Lower leg skin (tissue), 4 donors: ENCODE results near the gene MEPCE. TPM values are rescaled to one million over a fixed set of nuclear protein-coding genes. Genes with fewer than 3 reads are reported as not detected.

Source experiments
- DNase-seq, 2 donors: peaks; one replicate each; pipeline ENCODE4 v3.0.0-alpha.2; 2019; ENCODE audit warnings: low spot score in 2 of 2
- H3K4me3 ChIP-seq: fragments of 200-600 bp; sonication (generic); 2 replicates; pipeline ENCODE4 v1.5.1; 2017; ENCODE audit warnings: mild to moderate bottlenecking, low read depth; ENCODE audit not compliant: poor library complexity, severe bottlenecking
- CTCF ChIP-seq, 3 donors: fragments of 450-650 bp; IDR thresholded peaks; one replicate each; pipeline ENCODE4 v1.5.1; 2016; ENCODE audit warnings: antibody characterized with exemption in 3 of 3, mild to moderate bottlenecking in 3 of 3, moderate library complexity in 2 of 3
- POLR2A ChIP-seq, 2 donors: fragments of 450-650 bp; IDR thresholded peaks; one replicate each; pipeline ENCODE4 v1.6.1; 2016 to 2017; ENCODE audit warnings: antibody characterized with exemption in 2 of 2, mild to moderate bottlenecking in 1 of 2, moderate library complexity in 1 of 2
- WGBS, 2 donors: methylation state at CpG; one replicate each; pipeline ENCODE4 v1.1.5; 2018; 5-methylcytosine and 5-hydroxymethylcytosine counted together
- intact Hi-C: fragments of 100-400 bp; cut with DNase I; formaldehyde crosslinking; loops from one replicate; pipeline ENCODE4 v1.15.0; 2023; ENCODE audit warnings: low total_unique reads
- total RNA-seq, 4 donors: library from RNA; depleted of rRNA; stranded (reverse); fragments of >200 nt; gene quantifications; one replicate each; pipeline ENCODE4 v1.1.0, GENCODE V29; 2016

Gene MEPCE
- total RNA-seq, 4 donors from 2014 or later = 26.1 to 54.4 (median 37.4) TPM

GRCh38 chr7:100411101-100411500 is 18.5 kb upstream of the MEPCE start:
- no peak for DNase-seq
- intact Hi-C loops = no loop called here
- H3K4me3 ChIP-seq = no peak overlapping the region

DNA sequence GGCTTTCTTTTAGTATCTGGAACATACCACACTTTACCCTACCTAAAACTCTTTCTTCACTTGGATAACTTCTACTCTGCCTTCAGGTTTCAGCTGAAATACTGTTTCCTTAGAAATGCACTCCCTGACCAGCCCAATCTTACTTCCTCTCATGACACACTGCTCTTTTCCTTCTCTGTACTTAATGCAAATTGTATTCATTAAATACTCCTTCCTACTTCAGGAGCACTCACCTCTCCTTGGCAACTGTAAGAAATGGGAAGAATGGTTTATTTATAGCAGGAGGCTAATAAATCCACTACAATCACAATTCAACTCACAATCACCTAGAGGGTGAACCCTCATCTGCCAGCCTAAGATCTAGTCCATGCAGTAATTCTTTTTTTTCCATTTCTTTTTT is 16.3 kb upstream of the MEPCE start:
- no peak for DNase-seq
- intact Hi-C loops = no loop called here
- TF ChIP-seq CTCF (IDR thresholded peaks at IDR 0.05) = no peak
- no peak for TF ChIP-seq POLR2A (IDR thresholded peaks at IDR 0.05)
- H3K4me3 ChIP-seq = no peak overlapping the region

More at GRCh38 chr7:100411101-100411500, 18.5 kb upstream of the MEPCE start:
- TF ChIP-seq POLR2A (IDR thresholded peaks at IDR 0.05) (no peak), CTCF (IDR thresholded peaks at IDR 0.05) (no peak)
- WGBS, 2 donors = 91 to 94% methylated on average over 6 of the region's 6 CpGs

DNA sequence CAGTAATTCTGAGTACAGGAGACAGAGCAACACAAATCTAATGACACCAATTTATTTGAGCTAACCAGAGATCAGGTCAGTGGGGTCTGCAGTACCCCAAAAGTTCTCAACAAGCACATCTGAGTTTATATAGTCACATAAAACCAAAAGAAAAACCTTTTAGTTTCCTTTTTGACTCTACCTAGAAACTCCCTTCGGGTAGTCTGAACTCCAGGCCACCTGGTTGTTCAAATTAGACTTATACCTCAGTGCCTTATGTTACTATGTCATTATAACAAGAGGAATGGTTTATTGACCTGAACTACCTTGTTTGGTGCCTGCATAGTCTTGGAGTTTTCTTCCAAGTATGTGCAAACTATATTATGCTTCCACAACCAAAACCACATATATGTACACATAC is 15.7 kb upstream of the MEPCE start:
- intact Hi-C loops = no loop called here
- 88 to 96% methylated on average over 1 of the region's 1 CpG for WGBS, 2 donors
- H3K4me3 ChIP-seq = no peak overlapping the region
- TF ChIP-seq CTCF (IDR thresholded peaks at IDR 0.05) (no peak), POLR2A (IDR thresholded peaks at IDR 0.05) (no peak)
- DNase-seq = no peak

DNA sequence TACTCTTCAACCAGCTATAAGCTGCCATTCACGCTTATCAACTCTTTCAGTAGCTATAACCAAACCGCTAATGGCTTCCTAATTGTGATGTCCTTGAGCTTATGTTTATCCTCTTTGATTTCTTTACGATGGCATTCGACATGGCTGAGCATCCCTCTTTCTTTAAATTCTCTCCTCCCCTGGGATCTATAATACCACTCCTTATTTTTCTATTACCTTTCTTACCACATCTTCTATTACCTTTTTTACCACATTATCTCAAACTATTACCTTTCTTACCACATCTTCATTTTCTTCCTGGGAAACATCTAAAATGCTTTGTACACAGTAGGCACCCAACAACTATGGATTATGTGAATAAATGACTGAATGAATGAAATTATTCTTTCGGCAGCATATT is 14.2 kb upstream of the MEPCE start:
- H3K4me3 ChIP-seq = no peak overlapping the region
- no peak for DNase-seq
- intact Hi-C loops = no loop called here
- no peak for TF ChIP-seq CTCF (IDR thresholded peaks at IDR 0.05)
- 94 to 95% methylated on average over 5 of the region's 5 CpGs for WGBS, 2 donors

DNA sequence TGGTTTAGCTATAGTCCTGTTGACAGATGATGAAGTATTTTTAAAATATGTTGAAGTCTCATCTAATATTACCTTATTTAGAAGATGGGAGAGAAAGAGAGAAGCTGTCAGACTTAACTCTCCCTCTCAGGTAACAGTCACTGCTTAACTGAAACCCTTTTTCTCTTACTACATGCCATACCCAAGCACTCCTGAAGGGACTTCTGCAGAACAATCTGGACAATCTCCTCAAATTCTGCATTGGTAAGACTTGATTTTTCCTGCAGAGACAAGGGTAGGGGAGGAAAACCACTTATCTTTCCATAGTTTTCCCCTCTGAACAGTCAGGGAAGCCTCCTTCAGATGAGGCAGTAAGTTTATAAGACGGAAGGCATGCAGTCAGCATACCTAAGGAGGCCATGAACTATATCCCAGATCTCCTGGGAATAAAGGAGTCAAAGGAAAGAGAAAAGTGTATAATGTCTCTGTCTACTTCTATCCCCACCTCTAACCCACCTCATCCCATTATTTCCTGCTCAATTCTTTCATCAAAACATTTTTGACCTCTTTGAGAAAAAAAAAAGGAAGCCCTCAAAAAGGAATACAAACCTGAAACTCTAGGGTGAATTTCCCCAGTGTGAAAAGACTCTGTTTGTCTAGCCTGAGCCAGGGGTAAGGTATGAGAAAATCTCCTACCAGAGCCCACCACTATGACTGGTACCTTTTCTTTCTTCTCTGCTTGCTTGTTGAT is 10.5 kb upstream of the MEPCE start:
- no peak for TF ChIP-seq POLR2A (IDR thresholded peaks at IDR 0.05)
- no peak for TF ChIP-seq CTCF (IDR thresholded peaks at IDR 0.05)
- no peak overlapping the region for H3K4me3 ChIP-seq
- intact Hi-C loops = no loop called here
- DNase-seq = no peak
- WGBS, 2 donors = 96 to 97% methylated on average over 1 of the region's 1 CpG

- H3K4me3 ChIP-seq = no peak overlapping the region
- 81 to 89% methylated on average over 1 of the region's 1 CpG for WGBS, 2 donors
- no peak for TF ChIP-seq CTCF (IDR thresholded peaks at IDR 0.05)
- no peak for DNase-seq
- intact Hi-C loops = no loop called here
Measured at GRCh38 chr7:100419660-100420226, 9.9 kb upstream of the MEPCE start.
